Suppressor macrophage treated with lipopolysaccharide for 4 hours (primary cell): ENCODE results near the gene IFITM10.

ENCODE experiments used
- DNase-seq: peaks from one replicate; pipeline ENCODE4 v3.0.0-alpha.2; 2020

Gene IFITM10

GRCh38 chr11:1750481-1750839 is at the start of gene IFITM10:
Gene IFITM10, minus strand, starts transcription at chr11:1750595. Its CDS starts 153 bp downstream, at chr11:1750442.
- DNase-seq = no peak

DNA sequence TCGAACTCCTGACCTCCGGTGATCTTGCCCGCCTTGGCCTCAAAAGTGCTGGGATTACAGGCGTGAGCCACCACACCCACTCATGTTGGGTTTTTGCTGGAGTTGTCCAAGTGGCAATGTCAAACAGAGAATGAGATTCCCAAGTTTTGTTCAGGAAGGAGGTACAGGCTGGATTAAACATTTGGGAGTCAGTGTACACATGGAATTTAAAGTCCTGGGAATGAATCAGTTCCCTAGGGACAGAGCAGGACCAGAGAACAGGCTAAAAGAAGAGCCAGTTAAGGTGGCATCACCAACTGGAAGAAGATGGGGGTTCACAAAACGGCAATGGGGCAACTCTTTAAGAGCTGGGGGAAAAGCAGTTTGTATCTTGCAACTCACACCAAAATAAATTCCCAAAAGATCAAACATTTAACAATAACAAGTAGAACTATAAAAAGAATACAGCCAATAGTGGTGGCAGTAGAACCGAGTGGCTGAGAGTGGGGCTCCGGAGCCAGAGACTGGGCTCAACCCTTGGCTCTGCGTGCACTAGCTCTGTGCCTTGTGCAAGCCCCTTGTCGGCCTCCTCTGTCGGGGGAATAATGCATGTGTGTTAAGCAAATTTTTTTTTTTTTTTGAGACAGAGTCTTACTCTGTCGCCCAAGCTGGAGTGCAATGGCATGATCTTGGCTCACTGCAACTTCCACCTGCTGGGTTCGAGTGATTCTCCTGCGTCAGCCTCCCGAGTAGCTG is 47.2 kb upstream of the IFITM10 start:
- DNase-seq = no peak

- no peak for DNase-seq
These were observed 46.1 kb upstream of the IFITM10 start for GRCh38 chr11:1796413-1797011.

DNA sequence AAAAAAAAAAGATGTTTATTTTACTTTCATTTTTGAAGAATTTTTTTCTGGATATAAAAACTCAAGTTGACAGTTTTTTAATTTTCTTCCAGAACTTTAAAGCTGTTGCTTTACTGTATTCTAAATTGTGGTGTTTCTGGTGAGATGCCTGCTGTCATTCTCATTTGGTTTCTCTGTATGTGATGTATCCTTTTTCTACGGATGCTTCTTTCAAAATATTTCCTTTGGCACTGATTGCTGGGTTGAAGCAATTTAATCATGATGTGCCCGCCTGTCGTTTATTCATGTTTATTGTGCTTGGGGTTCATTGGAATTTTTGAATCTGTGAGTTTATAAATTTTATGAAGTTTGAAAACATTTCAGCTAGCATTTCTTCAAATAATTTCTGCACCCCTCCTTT is 42.7 kb upstream of the IFITM10 start:
- DNase-seq = no peak

DNA sequence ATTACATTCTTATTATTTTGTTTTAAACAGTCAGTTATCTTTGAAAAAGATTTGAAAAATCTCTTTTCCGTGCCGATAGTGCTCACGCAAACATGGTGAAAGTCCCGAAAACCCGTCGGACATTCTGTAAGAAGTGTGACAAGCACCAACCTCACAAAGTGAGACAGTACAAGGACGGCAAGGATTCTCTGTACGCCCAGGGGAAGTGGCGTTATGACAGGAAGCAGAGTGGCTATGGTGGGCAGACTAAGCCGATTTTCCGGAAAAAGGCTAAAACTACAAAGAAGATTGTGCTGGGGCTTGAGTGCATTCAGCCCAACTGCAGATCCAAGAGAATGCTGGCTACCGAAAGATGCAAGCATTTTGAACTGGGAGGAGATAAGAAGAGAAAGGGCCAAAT is 42.1 kb upstream of the IFITM10 start:
- DNase-seq = no peak

- DNase-seq = no peak
These were observed 41.5 kb upstream of the IFITM10 start for GRCh38 chr11:1791912-1792311.

GRCh38 chr11:1786466-1786865 is 36.1 kb upstream of the IFITM10 start:
- no peak for DNase-seq

GRCh38 chr11:1785749-1786413 is 35.5 kb upstream of the IFITM10 start:
- peak; percentile 89 for DNase-seq

GRCh38 chr11:1784761-1785650 is 34.6 kb upstream of the IFITM10 start:
- DNase-seq = no peak

GRCh38 chr11:1783725-1784529 is 33.5 kb upstream of the IFITM10 start:
- no peak for DNase-seq

DNA sequence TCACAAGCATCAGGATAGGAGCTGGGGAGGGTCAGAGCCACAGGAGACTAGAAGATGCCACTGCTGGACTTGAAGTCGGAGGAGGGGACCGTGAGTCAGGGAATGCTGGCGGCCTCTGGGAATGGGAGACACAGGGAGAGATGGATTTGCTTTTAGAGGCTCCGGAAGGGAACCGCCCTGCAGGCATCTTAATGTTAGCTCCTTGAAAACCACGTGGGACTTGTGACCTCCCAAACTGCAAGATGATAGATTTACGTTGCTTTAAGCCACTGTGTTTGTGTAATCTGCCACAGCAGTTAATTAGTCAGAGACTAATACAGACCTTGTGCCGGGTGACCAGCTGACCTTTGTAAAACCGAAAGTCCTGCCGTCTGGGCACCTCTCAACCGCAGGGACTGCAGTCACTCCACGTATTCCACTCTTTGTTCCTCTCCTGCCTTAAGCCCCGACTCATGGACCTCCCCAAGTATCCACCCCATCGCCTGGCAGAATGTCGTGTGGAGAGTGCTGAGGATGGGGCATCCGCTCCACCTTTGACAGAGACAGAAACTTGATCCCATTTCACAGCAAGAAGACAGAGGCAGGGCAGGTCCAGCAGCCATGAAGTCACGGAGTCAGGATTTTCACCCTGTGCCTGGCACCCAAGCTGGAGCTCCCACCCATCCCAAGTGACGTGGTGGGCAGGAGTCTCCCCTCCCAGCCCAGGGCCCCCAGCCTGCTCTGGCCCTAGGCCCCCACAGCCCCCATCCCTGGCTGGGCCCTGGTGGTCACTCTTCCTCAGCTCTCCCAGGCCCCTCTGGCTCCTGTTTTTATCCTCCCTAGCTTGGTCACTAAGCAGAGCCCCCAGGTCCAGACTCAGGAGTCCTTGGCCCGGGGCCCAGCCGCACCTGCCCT is 32.7 kb upstream of the IFITM10 start:
- DNase-seq = peak; percentile 94

- DNase-seq = peak; percentile 74
These were observed 31.7 kb upstream of the IFITM10 start for GRCh38 chr11:1782031-1782590.

DNA sequence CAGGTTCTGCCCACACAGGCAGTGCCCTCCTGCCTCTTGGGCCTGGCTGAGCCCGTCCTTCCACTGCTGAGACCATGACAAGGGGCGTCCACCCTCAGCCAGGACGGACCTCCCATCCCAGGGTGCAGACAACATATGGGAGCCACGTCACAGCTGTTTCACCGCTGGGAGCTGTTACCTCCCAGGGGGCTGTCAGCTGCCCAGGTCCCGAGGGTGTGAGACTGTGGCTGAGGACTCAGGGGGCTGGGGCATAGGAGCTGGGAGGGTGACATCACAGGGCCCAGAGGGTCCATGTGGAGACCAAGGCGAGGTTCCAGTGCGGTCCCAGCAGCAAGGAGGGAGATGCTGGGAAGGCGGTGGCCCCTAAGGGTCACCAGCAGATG is 31.2 kb upstream of the IFITM10 start:
- no peak for DNase-seq

DNA sequence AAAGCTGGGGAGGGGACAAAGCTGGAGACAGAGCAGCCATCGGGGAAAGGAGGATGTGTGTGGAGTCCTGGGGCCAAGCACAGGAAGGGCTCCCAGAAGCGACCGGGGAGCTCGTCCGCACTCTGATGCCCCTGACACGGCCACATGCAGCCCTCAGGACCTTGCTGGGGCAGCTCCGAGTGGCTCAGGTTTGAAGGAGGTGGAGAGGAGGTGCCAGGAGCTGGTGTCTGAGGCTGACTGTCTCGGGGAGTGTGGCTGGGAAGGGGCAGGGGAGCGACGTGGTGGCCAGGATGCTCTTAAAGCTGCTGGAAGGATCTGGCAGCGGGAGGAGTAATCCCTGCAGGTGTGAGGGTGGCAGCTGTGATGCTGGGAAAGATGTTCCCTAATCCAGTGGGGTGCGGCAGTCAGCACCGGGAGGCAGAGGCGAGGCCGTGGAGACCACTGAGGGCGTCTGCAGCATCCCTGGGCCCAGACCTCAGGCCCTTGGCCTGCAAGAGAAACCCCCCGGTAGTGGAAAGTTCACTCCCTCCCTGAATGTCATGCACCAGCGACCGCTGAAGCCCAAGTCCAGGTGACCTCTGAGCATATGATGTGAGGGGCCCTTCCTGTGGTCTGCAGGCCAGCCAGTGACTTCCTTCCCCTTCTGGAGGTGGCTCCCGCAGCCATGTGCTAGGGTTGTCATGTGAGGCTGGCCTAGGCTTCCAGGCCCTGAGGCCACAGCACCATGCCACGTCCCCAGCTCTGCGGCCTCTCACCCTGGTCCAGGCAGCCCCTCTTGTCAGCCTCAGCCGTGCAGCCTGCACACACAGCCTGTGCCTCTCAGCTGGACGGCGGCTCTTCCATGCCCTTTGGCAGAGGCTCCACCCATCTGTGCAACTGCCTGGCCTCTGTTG is 30.6 kb upstream of the IFITM10 start:
- DNase-seq = peak; percentile 72

GRCh38 chr11:1779806-1780699 is 29.7 kb upstream of the IFITM10 start:
- DNase-seq = no peak

- DNase-seq = no peak
These were observed 28.8 kb upstream of the IFITM10 start for GRCh38 chr11:1779034-1779805.

- no peak for DNase-seq
These were observed 27.9 kb upstream of the IFITM10 start for GRCh38 chr11:1778141-1778911.
